ENCODE results near the gene SIGLEC11. TPM values are rescaled to one million over a fixed set of nuclear protein-coding genes. Genes with fewer than 3 reads are reported as not detected.

SIGLEC11 gene
- polyA plus RNA-seq, 1 of the 3 experiments (the other 2 are of a cell fraction), result not detected

DNA sequence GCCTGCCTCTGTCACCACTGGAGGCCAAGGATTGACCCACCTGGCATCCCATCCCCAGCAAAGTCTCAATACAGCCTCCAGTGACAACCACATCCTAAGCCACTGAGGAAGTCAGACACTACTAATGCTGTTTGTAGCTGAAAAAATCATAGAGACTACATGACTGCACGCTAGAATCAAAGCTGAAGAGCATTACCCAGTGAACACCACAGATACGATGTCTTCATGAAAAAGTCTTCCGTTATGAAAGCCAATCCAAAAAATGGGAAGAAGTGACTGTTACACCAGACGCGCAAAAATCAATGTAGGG lies 20.5 kb downstream of the SIGLEC11 start:
- no peaks in the 10 kb centered on the region for H3K79me2 ChIP-seq (ENCODE audit: insufficient read depth)
- H3K9me3 ChIP-seq, result no peaks in the 10 kb centered on the region
- TF ChIP-seq POLR2AphosphoS5 (IDR thresholded peaks at IDR 0.05; ENCODE audit: low read depth, low read length) (no peak), YY1 (IDR thresholded peaks at IDR 0.05; ENCODE audit: low read depth) (no peak), RFX5 (IDR thresholded peaks at IDR 0.05; ENCODE audit: low read length) (no peak), EZH2phosphoT487 (IDR thresholded peaks at IDR 0.05; ENCODE audit: borderline replicate concordance, low read depth) (no peak)
- TF ChIP-seq, protein P1, sequence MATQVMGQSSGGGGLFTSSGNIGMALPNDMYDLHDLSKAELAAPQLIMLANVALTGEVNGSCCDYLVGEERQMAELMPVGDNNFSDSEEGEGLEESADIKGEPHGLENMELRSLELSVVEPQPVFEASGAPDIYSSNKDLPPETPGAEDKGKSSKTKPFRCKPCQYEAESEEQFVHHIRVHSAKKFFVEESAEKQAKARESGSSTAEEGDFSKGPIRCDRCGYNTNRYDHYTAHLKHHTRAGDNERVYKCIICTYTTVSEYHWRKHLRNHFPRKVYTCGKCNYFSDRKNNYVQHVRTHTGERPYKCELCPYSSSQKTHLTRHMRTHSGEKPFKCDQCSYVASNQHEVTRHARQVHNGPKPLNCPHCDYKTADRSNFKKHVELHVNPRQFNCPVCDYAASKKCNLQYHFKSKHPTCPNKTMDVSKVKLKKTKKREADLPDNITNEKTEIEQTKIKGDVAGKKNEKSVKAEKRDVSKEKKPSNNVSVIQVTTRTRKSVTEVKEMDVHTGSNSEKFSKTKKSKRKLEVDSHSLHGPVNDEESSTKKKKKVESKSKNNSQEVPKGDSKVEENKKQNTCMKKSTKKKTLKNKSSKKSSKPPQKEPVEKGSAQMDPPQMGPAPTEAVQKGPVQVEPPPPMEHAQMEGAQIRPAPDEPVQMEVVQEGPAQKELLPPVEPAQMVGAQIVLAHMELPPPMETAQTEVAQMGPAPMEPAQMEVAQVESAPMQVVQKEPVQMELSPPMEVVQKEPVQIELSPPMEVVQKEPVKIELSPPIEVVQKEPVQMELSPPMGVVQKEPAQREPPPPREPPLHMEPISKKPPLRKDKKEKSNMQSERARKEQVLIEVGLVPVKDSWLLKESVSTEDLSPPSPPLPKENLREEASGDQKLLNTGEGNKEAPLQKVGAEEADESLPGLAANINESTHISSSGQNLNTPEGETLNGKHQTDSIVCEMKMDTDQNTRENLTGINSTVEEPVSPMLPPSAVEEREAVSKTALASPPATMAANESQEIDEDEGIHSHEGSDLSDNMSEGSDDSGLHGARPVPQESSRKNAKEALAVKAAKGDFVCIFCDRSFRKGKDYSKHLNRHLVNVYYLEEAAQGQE (IDR thresholded peaks at IDR 0.05; ENCODE audit: low read depth, low read length), result no peak
- TF ChIP-seq, protein P2, sequence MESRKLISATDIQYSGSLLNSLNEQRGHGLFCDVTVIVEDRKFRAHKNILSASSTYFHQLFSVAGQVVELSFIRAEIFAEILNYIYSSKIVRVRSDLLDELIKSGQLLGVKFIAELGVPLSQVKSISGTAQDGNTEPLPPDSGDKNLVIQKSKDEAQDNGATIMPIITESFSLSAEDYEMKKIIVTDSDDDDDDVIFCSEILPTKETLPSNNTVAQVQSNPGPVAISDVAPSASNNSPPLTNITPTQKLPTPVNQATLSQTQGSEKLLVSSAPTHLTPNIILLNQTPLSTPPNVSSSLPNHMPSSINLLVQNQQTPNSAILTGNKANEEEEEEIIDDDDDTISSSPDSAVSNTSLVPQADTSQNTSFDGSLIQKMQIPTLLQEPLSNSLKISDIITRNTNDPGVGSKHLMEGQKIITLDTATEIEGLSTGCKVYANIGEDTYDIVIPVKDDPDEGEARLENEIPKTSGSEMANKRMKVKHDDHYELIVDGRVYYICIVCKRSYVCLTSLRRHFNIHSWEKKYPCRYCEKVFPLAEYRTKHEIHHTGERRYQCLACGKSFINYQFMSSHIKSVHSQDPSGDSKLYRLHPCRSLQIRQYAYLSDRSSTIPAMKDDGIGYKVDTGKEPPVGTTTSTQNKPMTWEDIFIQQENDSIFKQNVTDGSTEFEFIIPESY (IDR thresholded peaks at IDR 0.05; ENCODE audit: borderline replicate concordance, low read depth), result no peak
- H3K27me3 ChIP-seq (ENCODE audit: insufficient read depth), result peaks cover 7% of the 10 kb centered on the region; the same call in 1 of the 2 replicates
- no peaks in the 10 kb centered on the region for H4K20me1 ChIP-seq (ENCODE audit: insufficient read depth)
- no peak overlapping the region for H3K4me2 ChIP-seq
- no peak for DNase-seq
- no peak overlapping the region for H2AFZ ChIP-seq (ENCODE audit: low read depth)
- ChIA-PET CTCF (interaction anchor here (6.1 kb wide), 1 partner anchor 42 kb away, joined by 94 read pairs; no protein-coding TSS in a partner anchor), POLR2A (no interaction called here)
- no peak overlapping the region for H3K4me3 ChIP-seq (ENCODE audit: low read depth in 2 of 2, low read length in 1 of 2)
- WGBS (ENCODE audit: low lambda C conversion rate), result 93% methylated on average over 5 of the region's 5 CpGs
- no peak overlapping the region for H3K27ac ChIP-seq (ENCODE audit: low read depth in 2 of 2, low read length in 1 of 2)
- H3F3A ChIP-seq (replicated peaks; ENCODE audit: insufficient read depth), result peaks cover 4% of the 10 kb centered on the region
- H3K9me2 ChIP-seq, result no peaks in the 10 kb centered on the region
- no peak overlapping the region for H3K9ac ChIP-seq
- H3K36me3 ChIP-seq (replicated peaks in 1 of 2; ENCODE audit: control insufficient read depth in 1 of 2, insufficient read depth in 2 of 2, low read length in 1 of 2), result no peaks in the 10 kb centered on the region
- peaks cover 0 to 3% of the 10 kb centered on the region in 2 experiments; a peak in 1 of 4 replicates for H3K4me1 ChIP-seq (ENCODE audit: control insufficient read depth in 1 of 2, insufficient read depth in 2 of 2, low read depth in 1 of 2, low read length in 1 of 2)

- no peak overlapping the region for H2AFZ ChIP-seq (ENCODE audit: low read depth)
- POLR2A ChIA-PET, result interaction anchor here (1.2 kb wide), 1 partner anchor 11 kb away, joined by 3 read pairs; the partner anchor contains the start of genes ATF5 and NUP62
- H3K9me2 ChIP-seq, result no peaks in the 10 kb centered on the region
- 48% methylated on average over 7 of the region's 7 CpGs for WGBS (ENCODE audit: low lambda C conversion rate)
- H3K9ac ChIP-seq, result no peak overlapping the region
- no peak overlapping the region for H3K4me3 ChIP-seq (ENCODE audit: low read depth in 2 of 2, low read length in 1 of 2)
- peaks cover 4% of the 10 kb centered on the region for H3F3A ChIP-seq (replicated peaks; ENCODE audit: insufficient read depth)
- H3K79me2 ChIP-seq (ENCODE audit: insufficient read depth), result no peaks in the 10 kb centered on the region
- DNase-seq, result no peak
- H3K4me2 ChIP-seq, result no peak overlapping the region
- CTCF ChIA-PET, result interaction anchor here (1.0 to 6.1 kb wide), 3 partner anchors 9 to 196 kb away, joined by 4 to 94 read pairs (median 48); no protein-coding TSS in a partner anchor
- TF ChIP-seq EP300 (IDR thresholded peaks at IDR 0.05; ENCODE audit: borderline replicate concordance in 1 of 2, low read depth in 1 of 2, low read length in 1 of 2) (no peak), CTCF (IDR thresholded peaks at IDR 0.05) (peak; percentile 22; the same call in 1 of the 2 replicates)
- H3K4me1 ChIP-seq (ENCODE audit: control insufficient read depth in 1 of 2, insufficient read depth in 2 of 2, low read depth in 1 of 2, low read length in 1 of 2), result peaks cover 0 to 3% of the 10 kb centered on the region in 2 experiments; a peak in 1 of 4 replicates
- no peaks in the 10 kb centered on the region for H3K36me3 ChIP-seq (replicated peaks in 1 of 2; ENCODE audit: control insufficient read depth in 1 of 2, insufficient read depth in 2 of 2, low read length in 1 of 2)
- no peak overlapping the region for H3K27ac ChIP-seq (ENCODE audit: low read depth in 2 of 2, low read length in 1 of 2)
- no peaks in the 10 kb centered on the region for H4K20me1 ChIP-seq (ENCODE audit: insufficient read depth)
- peaks cover 4% of the 10 kb centered on the region; the same call in 1 of the 2 replicates for H3K27me3 ChIP-seq (ENCODE audit: insufficient read depth)
- no peaks in the 10 kb centered on the region for H3K9me3 ChIP-seq
Measured at GRCh38 chr19:49939721-49940481, 21.1 kb downstream of the SIGLEC11 start.

Measured in SK-N-SH (cell line).